ENCODE data around the gene CCDC92B. TPM values are rescaled to one million over a fixed set of nuclear protein-coding genes. Genes with fewer than 3 reads are reported as not detected.

CCDC92B gene
- total RNA-seq, 1 experiment from 2014 or later: 0.66 TPM

GRCh38 chr17:2703606-2704005 is 45.8 kb downstream of the CCDC92B start:
- Mint-ChIP-seq H3K27me3 (ENCODE audit: insufficient read depth, unreplicated experiment) (no peaks in the 10 kb centered on the region), H3K36me3 (ENCODE audit: insufficient read depth, unreplicated experiment) (peaks cover 63% of the 10 kb centered on the region), H3K4me3 (ENCODE audit: unreplicated experiment) (no peak overlapping the region), H3K9me3 (ENCODE audit: unreplicated experiment) (no peaks in the 10 kb centered on the region), H3K27ac (ENCODE audit: unreplicated experiment) (no peak overlapping the region), H3K4me1 (ENCODE audit: low read depth, unreplicated experiment) (no peaks in the 10 kb centered on the region)
- DNase-seq: no peak
- H3K36me3 ChIP-seq (ENCODE audit: control insufficient read depth, insufficient read depth, low read length): peaks cover 1% of the 10 kb centered on the region; the same call in 1 of the 2 replicates
- no TSS peak for BruUV-seq (replicated peaks)
- H3K4me3 ChIP-seq (ENCODE audit: low read depth, low read length): no peak overlapping the region
- no peaks in the 10 kb centered on the region for H3K27me3 ChIP-seq (replicated peaks; ENCODE audit: control insufficient read depth, insufficient read depth, low read length)
- no peaks in the 10 kb centered on the region for H3K9me3 ChIP-seq
- TF ChIP-seq, protein P1, sequence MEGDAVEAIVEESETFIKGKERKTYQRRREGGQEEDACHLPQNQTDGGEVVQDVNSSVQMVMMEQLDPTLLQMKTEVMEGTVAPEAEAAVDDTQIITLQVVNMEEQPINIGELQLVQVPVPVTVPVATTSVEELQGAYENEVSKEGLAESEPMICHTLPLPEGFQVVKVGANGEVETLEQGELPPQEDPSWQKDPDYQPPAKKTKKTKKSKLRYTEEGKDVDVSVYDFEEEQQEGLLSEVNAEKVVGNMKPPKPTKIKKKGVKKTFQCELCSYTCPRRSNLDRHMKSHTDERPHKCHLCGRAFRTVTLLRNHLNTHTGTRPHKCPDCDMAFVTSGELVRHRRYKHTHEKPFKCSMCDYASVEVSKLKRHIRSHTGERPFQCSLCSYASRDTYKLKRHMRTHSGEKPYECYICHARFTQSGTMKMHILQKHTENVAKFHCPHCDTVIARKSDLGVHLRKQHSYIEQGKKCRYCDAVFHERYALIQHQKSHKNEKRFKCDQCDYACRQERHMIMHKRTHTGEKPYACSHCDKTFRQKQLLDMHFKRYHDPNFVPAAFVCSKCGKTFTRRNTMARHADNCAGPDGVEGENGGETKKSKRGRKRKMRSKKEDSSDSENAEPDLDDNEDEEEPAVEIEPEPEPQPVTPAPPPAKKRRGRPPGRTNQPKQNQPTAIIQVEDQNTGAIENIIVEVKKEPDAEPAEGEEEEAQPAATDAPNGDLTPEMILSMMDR (IDR thresholded peaks at IDR 0.05; ENCODE audit: insufficient read depth in 1 of 2, low read depth in 1 of 2, low read length in 1 of 2, severe bottlenecking in 1 of 2, unreplicated experiment in 1 of 2): no peak
- no peaks in the 10 kb centered on the region for H3K4me1 ChIP-seq
- ChIA-PET POLR2A (no interaction called here), CTCF (no interaction called here)
- intact Hi-C loops (cut with micrococcal nuclease; ENCODE audit: unreplicated experiment): no loop called here

DNA sequence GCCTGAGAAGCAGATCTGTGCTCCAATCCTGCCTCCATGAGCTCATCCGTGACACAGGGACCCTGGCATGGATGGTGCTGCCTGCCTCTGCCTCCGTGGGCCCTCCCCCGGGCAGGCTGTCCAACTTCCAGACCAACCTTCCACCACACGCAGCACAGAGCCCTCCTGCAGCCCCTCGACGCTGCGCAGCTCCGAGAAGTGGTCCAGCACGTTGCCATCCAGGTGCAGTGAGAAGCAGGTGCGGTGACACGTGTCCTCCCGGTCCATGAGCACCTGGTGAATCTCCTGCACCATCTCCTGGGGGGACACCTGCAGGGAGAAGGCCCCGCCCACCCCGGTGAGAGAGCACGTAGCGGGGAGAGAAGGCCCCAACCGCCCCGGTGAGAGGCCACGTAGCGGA is 46.3 kb downstream of the CCDC92B start:
- Mint-ChIP-seq H3K27ac (ENCODE audit: unreplicated experiment) (no peak overlapping the region), H3K4me3 (ENCODE audit: unreplicated experiment) (no peak overlapping the region), H3K4me1 (ENCODE audit: low read depth, unreplicated experiment) (no peaks in the 10 kb centered on the region), H3K27me3 (ENCODE audit: insufficient read depth, unreplicated experiment) (no peaks in the 10 kb centered on the region), H3K36me3 (ENCODE audit: insufficient read depth, unreplicated experiment) (peaks cover 67% of the 10 kb centered on the region), H3K9me3 (ENCODE audit: unreplicated experiment) (no peaks in the 10 kb centered on the region)
- intact Hi-C loops (cut with micrococcal nuclease; ENCODE audit: unreplicated experiment): no loop called here
- Histone ChIP-seq H3K4me3 (ENCODE audit: low read depth, low read length) (no peak overlapping the region), H3K4me1 (no peaks in the 10 kb centered on the region), H3K36me3 (ENCODE audit: control insufficient read depth, insufficient read depth, low read length) (peaks cover 3% of the 10 kb centered on the region; the same call in 1 of the 2 replicates), H3K9me3 (no peaks in the 10 kb centered on the region), H3K27me3 (replicated peaks; ENCODE audit: control insufficient read depth, insufficient read depth, low read length) (no peaks in the 10 kb centered on the region)
- TF ChIP-seq, protein P1 (IDR thresholded peaks at IDR 0.05; ENCODE audit: insufficient read depth in 1 of 2, low read depth in 1 of 2, low read length in 1 of 2, severe bottlenecking in 1 of 2, unreplicated experiment in 1 of 2): no peak
- no TSS peak for BruUV-seq (replicated peaks)
- POLR2A ChIA-PET: no interaction called here
- CTCF ChIA-PET: interaction anchor here (0.6 kb wide), 1 partner anchor 1359 kb away, joined by 6 read pairs; no protein-coding TSS in a partner anchor
- peak in 1 of 2 experiments; percentile 27 for DNase-seq

GRCh38 chr17:2701996-2702741 is 47.3 kb downstream of the CCDC92B start:
- no TSS peak for BruUV-seq (replicated peaks)
- Histone ChIP-seq H3K9me3 (no peaks in the 10 kb centered on the region), H3K4me3 (ENCODE audit: low read depth, low read length) (no peak overlapping the region), H3K4me1 (no peaks in the 10 kb centered on the region), H3K36me3 (ENCODE audit: control insufficient read depth, insufficient read depth, low read length) (peaks cover 4% of the 10 kb centered on the region; the same call in 1 of the 2 replicates), H3K27me3 (replicated peaks; ENCODE audit: control insufficient read depth, insufficient read depth, low read length) (no peaks in the 10 kb centered on the region)
- H3K27me3 Mint-ChIP-seq (ENCODE audit: insufficient read depth, unreplicated experiment): no peaks in the 10 kb centered on the region
- DNase-seq: peak in 1 of 2 experiments; percentile 23
- no peak overlapping the region for H3K27ac Mint-ChIP-seq (ENCODE audit: unreplicated experiment)
- TF ChIP-seq, protein P1 (IDR thresholded peaks at IDR 0.05; ENCODE audit: insufficient read depth in 1 of 2, low read depth in 1 of 2, low read length in 1 of 2, severe bottlenecking in 1 of 2, unreplicated experiment in 1 of 2): no peak
- no peaks in the 10 kb centered on the region for H3K9me3 Mint-ChIP-seq (ENCODE audit: unreplicated experiment)
- no peaks in the 10 kb centered on the region for H3K4me1 Mint-ChIP-seq (ENCODE audit: low read depth, unreplicated experiment)
- ChIA-PET POLR2A (no interaction called here), CTCF (no interaction called here)
- H3K36me3 Mint-ChIP-seq (ENCODE audit: insufficient read depth, unreplicated experiment): peaks cover 77% of the 10 kb centered on the region
- H3K4me3 Mint-ChIP-seq (ENCODE audit: unreplicated experiment): no peak overlapping the region
- intact Hi-C loops (cut with micrococcal nuclease; ENCODE audit: unreplicated experiment): no loop called here

All from Caco-2 (cell line).